Spleen (tissue), 7 donors: ENCODE results near the gene SOAT2.

Source experiments
- POLR2A ChIP-seq, 3 donors: fragments of 450-650 bp; IDR thresholded peaks; one replicate each; pipeline ENCODE4 v1.5.1; 2017; ENCODE audit warnings: antibody characterized with exemption in 3 of 3, mild to moderate bottlenecking in 1 of 3
- POLR2AphosphoS5 ChIP-seq, 3 donors: sonication (generic); formaldehyde crosslinking; IDR thresholded peaks; one replicate each; pipeline ENCODE4 v1.5.1; 2017; ENCODE audit warnings: antibody characterized with exemption in 3 of 3
- TF ChIP-seq, protein P1 (sequence below), 11 experiments: fragments of 200-600 bp in 7 of 11; fragments of 450-650 bp in 4 of 11; sonication (generic) in 4 of 11; IDR thresholded peaks in 8 of 11; conservative IDR thresholded peaks in 3 of 11; 1 replicate in 7 of 11; 2 replicates in 4 of 11; pipeline versions ENCODE4 v1.4.0 to v1.8.0; 2016 to 2021; ENCODE audit warnings: antibody characterized with exemption in 11 of 11, inconsistent platforms in 4 of 11, mild to moderate bottlenecking in 1 of 11
- donor health status: DM: no; HTN: no; CAD: no; lungs with moderate emphysema.
- donor health status: DM: no; HTN: no; CAD: no.
- donor health status: DM: no; HTN: no; CAD: no.

DNA sequence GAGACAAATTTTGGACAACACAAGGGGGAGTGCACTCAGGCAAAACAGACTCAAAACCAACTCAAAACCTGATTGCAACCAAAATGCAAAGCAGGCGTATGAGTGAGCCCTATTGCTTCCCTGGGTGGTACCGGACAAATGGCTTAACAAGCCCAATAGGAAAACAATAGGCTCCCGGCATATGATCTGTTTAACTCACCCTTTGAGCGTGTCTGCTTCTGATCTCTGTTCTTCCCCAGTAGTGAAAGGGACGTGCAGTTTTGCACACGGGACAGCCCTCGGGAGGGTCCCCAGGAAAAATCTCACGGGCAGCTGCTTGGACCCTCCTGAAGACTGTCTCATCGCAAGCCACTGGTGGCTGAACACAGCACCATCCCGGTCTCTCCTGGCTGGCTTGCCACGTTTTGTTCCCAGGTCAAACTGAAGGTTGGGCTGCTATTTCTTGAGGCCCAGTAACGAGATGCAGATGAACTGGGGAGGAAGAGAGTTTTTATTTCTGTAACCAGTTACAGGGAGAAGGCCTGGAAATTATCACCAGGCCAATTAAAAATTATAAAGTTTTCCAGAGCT is 9.9 kb downstream of the SOAT2 start:
- TF ChIP-seq, protein P1, sequence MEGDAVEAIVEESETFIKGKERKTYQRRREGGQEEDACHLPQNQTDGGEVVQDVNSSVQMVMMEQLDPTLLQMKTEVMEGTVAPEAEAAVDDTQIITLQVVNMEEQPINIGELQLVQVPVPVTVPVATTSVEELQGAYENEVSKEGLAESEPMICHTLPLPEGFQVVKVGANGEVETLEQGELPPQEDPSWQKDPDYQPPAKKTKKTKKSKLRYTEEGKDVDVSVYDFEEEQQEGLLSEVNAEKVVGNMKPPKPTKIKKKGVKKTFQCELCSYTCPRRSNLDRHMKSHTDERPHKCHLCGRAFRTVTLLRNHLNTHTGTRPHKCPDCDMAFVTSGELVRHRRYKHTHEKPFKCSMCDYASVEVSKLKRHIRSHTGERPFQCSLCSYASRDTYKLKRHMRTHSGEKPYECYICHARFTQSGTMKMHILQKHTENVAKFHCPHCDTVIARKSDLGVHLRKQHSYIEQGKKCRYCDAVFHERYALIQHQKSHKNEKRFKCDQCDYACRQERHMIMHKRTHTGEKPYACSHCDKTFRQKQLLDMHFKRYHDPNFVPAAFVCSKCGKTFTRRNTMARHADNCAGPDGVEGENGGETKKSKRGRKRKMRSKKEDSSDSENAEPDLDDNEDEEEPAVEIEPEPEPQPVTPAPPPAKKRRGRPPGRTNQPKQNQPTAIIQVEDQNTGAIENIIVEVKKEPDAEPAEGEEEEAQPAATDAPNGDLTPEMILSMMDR (IDR thresholded peaks at IDR 0.05 in 8 of 11, conservative IDR thresholded peaks at IDR 0.05 in 3 of 11) = no peak
- TF ChIP-seq POLR2A (IDR thresholded peaks at IDR 0.05) (no peak), POLR2AphosphoS5 (IDR thresholded peaks at IDR 0.05) (no peak)
